Choroid plexus epithelial cell (primary cell): ENCODE measurements around the gene IER2.

Source experiments
- DNase-seq: peaks from one replicate; pipeline ENCODE4 v3.0.0-alpha.2; 2010; ENCODE audit warnings: low read depth
- H3K4me3 ChIP-seq: 2 replicates; pipeline ENCODE4 v1.5.1; 2011; ENCODE audit warnings: low read depth, mild to moderate bottlenecking, control low read depth, low read length, moderate library complexity
- TF ChIP-seq, protein P1 (sequence below): conservative IDR thresholded peaks from 2 replicates; pipeline ENCODE4 v1.5.1; 2011; ENCODE audit warnings: low read depth, mild to moderate bottlenecking, control low read depth, inconsistent platforms, low read length, moderate library complexity

The IER2 gene

DNA sequence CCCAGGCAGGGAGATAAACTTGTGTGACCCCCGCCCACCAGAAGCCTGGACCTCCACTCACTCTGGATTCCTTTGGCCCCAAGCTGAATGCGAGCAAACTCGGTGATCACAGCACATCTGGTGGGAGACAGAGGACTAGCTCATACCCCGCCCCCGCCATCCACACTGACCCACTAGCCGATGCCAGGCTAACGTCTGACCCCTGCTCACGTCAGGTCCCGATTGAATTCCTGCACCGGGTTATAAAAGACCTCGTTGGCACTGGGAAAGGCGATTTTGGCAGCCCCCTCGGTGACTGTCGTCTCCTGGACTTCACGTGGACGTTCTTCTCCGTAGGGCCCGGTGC lies 34.3 kb upstream of the IER2 start:
- TF ChIP-seq, protein P1, sequence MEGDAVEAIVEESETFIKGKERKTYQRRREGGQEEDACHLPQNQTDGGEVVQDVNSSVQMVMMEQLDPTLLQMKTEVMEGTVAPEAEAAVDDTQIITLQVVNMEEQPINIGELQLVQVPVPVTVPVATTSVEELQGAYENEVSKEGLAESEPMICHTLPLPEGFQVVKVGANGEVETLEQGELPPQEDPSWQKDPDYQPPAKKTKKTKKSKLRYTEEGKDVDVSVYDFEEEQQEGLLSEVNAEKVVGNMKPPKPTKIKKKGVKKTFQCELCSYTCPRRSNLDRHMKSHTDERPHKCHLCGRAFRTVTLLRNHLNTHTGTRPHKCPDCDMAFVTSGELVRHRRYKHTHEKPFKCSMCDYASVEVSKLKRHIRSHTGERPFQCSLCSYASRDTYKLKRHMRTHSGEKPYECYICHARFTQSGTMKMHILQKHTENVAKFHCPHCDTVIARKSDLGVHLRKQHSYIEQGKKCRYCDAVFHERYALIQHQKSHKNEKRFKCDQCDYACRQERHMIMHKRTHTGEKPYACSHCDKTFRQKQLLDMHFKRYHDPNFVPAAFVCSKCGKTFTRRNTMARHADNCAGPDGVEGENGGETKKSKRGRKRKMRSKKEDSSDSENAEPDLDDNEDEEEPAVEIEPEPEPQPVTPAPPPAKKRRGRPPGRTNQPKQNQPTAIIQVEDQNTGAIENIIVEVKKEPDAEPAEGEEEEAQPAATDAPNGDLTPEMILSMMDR = no peak
- DNase-seq = no peak
- peak overlapping the region; percentile 70 for H3K4me3 ChIP-seq

- peak within 1 kb of the TSS; percentile 70 for H3K4me3 ChIP-seq
- TF ChIP-seq, protein P1 = no peak
- DNase-seq = peak; percentile 94
These were observed 33.7 kb upstream of the IER2 start, which contains the start of gene TRMT1 for GRCh38 chr19:13116282-13117175. TRMT1 (minus strand) TSS chr19:13116740; CDS start chr19:13116399, 341 bp downstream.

DNA sequence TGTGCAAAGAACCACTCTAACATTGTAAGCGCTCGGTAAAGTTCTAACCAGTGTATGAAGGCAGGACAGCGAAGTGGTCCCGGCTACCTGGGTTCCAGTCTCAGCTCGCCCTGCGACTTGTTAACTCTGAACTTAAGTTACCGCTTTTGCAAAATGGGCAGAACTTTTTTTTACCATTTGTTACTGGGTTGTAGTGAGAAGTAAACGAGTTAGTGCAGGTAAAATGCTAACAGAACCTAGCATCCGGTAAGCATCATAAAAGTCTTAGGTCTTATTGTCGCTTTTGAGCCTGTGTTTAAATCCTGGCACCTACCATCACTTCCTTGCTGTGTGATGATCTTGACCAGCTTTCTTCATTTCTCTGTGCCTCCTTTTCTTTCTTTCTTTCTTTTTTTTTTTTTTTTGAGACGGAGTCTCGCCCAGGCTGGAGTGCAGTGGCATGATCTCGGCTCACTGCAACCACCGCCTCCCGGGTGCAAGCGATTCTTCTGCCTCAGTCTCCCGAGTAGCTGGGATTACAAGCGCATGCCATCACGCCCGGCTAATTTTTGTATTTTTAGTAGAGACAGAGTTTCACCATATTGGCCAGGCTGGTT lies 32.9 kb upstream of the IER2 start:
- H3K4me3 ChIP-seq = peak overlapping the region; percentile 94
- no peak for DNase-seq
- TF ChIP-seq, protein P1 = no peak

GRCh38 chr19:13117772-13118423 lies 32.3 kb upstream of the IER2 start, which contains the start of gene NACC1:
NACC1 (plus strand) TSS chr19:13118264; CDS start chr19:13135208, 16,944 bp downstream.
- peak within 1 kb of the TSS; percentile 94 for H3K4me3 ChIP-seq
- TF ChIP-seq, protein P1 = no peak
- DNase-seq = peak; percentile 89

GRCh38 chr19:13118424-13119193 lies 31.6 kb upstream of the IER2 start:
- TF ChIP-seq, protein P1 = no peak
- H3K4me3 ChIP-seq = peak overlapping the region; percentile 94
- DNase-seq = peak; percentile 52

DNA sequence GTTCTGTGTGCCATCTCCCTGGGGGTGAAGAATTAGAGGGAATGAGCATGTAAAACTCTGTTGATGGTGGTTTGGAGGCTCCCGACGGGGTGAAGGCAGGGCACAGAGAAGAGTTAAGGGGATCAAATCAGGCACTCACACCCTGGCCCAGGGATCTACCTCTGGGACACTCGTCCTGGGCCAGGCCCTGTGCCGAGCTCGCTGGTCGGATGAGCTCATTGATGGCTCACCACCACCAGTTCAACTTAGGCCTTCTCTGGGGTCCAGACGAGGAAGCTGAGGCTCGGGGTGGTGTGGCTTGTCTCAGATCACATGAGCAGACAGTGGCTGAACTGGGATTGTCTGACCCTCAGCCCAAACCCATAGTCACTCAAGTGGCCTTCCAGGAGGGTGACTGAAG lies 30.6 kb upstream of the IER2 start:
- TF ChIP-seq, protein P1 = no peak
- DNase-seq = no peak
- H3K4me3 ChIP-seq = peak overlapping the region; percentile 94
